ENCODE data around the gene WBP4. TPM values are rescaled to one million over a fixed set of nuclear protein-coding genes. Genes with fewer than 3 reads are reported as not detected.

Gene WBP4
- total and polyA plus RNA-seq, 4 donors = 3.9 to 6.8 (median 5.5) TPM

DNA sequence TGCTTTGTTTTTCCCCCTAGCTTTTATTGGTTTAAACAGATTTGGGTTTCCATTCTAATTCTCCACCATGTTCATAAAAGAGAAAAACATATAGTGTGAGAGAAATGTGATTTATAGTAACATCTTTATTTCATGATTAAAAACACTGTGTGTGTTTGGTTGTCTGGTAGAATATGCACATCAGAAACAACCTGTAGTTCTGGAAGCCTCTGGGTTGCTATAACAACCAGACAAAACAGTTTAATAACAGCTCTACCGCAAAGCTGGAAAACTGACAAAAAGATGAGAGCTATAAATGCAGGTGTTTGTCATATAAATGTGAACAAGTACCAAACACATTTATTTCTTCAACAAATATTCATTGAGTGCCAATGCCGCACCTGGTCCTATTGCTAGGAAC, 61.5 kb downstream of the WBP4 start:
- H3K9me3 ChIP-seq (ENCODE audit: control insufficient read depth in 4 of 4, low read length in 3 of 4) = no peaks in the 10 kb centered on the region
- H3K4me1 ChIP-seq (ENCODE audit: control insufficient read depth in 4 of 4, insufficient read depth in 4 of 4, low read length in 3 of 4) = no peaks in the 10 kb centered on the region
- H3K36me3 ChIP-seq (ENCODE audit: control insufficient read depth in 4 of 4, insufficient read depth in 3 of 4, low read depth in 1 of 4, low read length in 3 of 4) = peaks cover 0 to 1% (median 0%) of the 10 kb centered on the region in 4 donors
- 78% methylated on average over 2 of the region's 2 CpGs for WGBS
- H3K27ac ChIP-seq (ENCODE audit: low read depth in 1 of 2, low read length in 2 of 2) = no peak overlapping the region
- no peak overlapping the region for H3K9ac ChIP-seq (ENCODE audit: low read depth in 1 of 2, low read length in 2 of 2)
- no peaks in the 10 kb centered on the region for H3K27me3 ChIP-seq (ENCODE audit: control insufficient read depth in 4 of 4, insufficient read depth in 4 of 4, low read length in 3 of 4)
- no peak for DNase-seq (ENCODE audit: low spot score)
- TF ChIP-seq JUND (IDR thresholded peaks at IDR 0.05) (no peak), FOXA2 (IDR thresholded peaks at IDR 0.05) (no peak), ATF3 (IDR thresholded peaks at IDR 0.05) (no peak), ZBTB33 (IDR thresholded peaks at IDR 0.05) (no peak), YY1 (IDR thresholded peaks at IDR 0.05) (no peak), FOXA1 (IDR thresholded peaks at IDR 0.05) (no peak), GABPA (IDR thresholded peaks at IDR 0.05 in 1 of 2, conservative IDR thresholded peaks at IDR 0.05 in 1 of 2) (no peak), TAF1 (conservative IDR thresholded peaks at IDR 0.05) (no peak), MAX (IDR thresholded peaks at IDR 0.05) (no peak), HNF4G (IDR thresholded peaks at IDR 0.05) (no peak)
- no peak overlapping the region for H3K4me3 ChIP-seq (ENCODE audit: low read depth in 1 of 3, low read length in 3 of 3)

DNA sequence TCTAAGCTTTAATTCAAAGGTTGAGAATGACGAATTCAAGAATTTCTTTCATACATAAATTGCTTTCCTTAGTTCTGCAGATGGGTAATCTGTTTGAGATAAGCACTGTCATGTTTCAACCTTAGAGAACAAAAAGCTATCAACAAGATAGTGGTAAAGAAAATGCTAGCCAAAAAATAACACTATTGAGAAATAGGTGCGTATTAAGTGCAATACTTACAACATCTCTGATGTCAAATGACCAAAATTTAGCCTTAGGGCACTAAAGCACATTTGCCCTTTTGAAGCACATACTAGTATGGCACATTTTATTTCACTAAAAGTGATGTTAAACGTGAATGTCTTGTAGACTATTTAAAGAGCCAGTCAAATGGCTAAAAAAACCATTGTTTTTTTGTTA, 66.4 kb downstream of the WBP4 start:
- Histone ChIP-seq H3K27me3 (ENCODE audit: control insufficient read depth in 4 of 4, insufficient read depth in 4 of 4, low read length in 3 of 4) (no peaks in the 10 kb centered on the region), H3K4me1 (ENCODE audit: control insufficient read depth in 4 of 4, insufficient read depth in 4 of 4, low read length in 3 of 4) (peaks cover 0 to 15% (median 11%) of the 10 kb centered on the region in 4 donors), H3K4me3 (ENCODE audit: low read depth in 1 of 3, low read length in 3 of 3) (no peak overlapping the region), H3K36me3 (ENCODE audit: control insufficient read depth in 4 of 4, insufficient read depth in 3 of 4, low read depth in 1 of 4, low read length in 3 of 4) (peaks cover 0 to 1% (median 0%) of the 10 kb centered on the region in 4 donors), H3K9ac (ENCODE audit: low read depth in 1 of 2, low read length in 2 of 2) (no peak overlapping the region), H3K27ac (ENCODE audit: low read depth in 1 of 2, low read length in 2 of 2) (no peak overlapping the region), H3K9me3 (ENCODE audit: control insufficient read depth in 4 of 4, low read length in 3 of 4) (no peaks in the 10 kb centered on the region)
- no peak for DNase-seq (ENCODE audit: low spot score)
- no peak for TF ChIP-seq ATF3 (IDR thresholded peaks at IDR 0.05)
- no peak for TF ChIP-seq TAF1 (conservative IDR thresholded peaks at IDR 0.05)
- no peak for TF ChIP-seq YY1 (IDR thresholded peaks at IDR 0.05)
- TF ChIP-seq FOXA2 (IDR thresholded peaks at IDR 0.05) = no peak
- TF ChIP-seq REST (IDR thresholded peaks at IDR 0.05) = no peak
- TF ChIP-seq NR2F2 (IDR thresholded peaks at IDR 0.05) = no peak
- TF ChIP-seq JUND (IDR thresholded peaks at IDR 0.05) = no peak
- 71% methylated on average over 3 of the region's 3 CpGs for WGBS
